NT2/D1 (cell line): Measurements from ENCODE around the gene ANKRD33.

ENCODE experiments used
- DNase-seq: peaks from one replicate; pipeline ENCODE4 v3.0.0-alpha.2; 2011; ENCODE audit warnings: low read depth, low spot score
- H3K27me3 ChIP-seq: 2 replicates; pipeline ENCODE4 v1.6.0; 2011; ENCODE audit warnings: mild to moderate bottlenecking; ENCODE audit not compliant: insufficient read length, insufficient read depth
- H3K36me3 ChIP-seq: 2 replicates; pipeline ENCODE4 v1.6.1; 2011; ENCODE audit warnings: mild to moderate bottlenecking, low read length, mixed read lengths; ENCODE audit not compliant: insufficient read depth, insufficient read length
- H3K4me1 ChIP-seq: 2 replicates; pipeline ENCODE4 v1.5.1; 2011; ENCODE audit not compliant: insufficient read depth, insufficient read length
- H3K4me3 ChIP-seq: 2 replicates; pipeline ENCODE4 v1.5.1; 2011; ENCODE audit warnings: low read depth; ENCODE audit not compliant: insufficient read length
- H3K9ac ChIP-seq: 2 replicates; pipeline ENCODE4 v1.6.0; 2011; ENCODE audit warnings: low read depth; ENCODE audit not compliant: insufficient read length
- H3K9me3 ChIP-seq: 2 replicates; pipeline ENCODE4 v1.5.1; 2011; ENCODE audit warnings: mild to moderate bottlenecking, low read length; ENCODE audit not compliant: insufficient read depth
- SUZ12 ChIP-seq: IDR thresholded peaks from 2 replicates; pipeline ENCODE4 v1.6.1; 2011; ENCODE audit not compliant: insufficient read length, insufficient read depth; ENCODE audit errors: extremely low read depth
- YY1 ChIP-seq: IDR thresholded peaks from 2 replicates; pipeline ENCODE4 v1.6.1; 2011; ENCODE audit not compliant: insufficient read length, insufficient read depth
- ZNF274 ChIP-seq: IDR thresholded peaks from 2 replicates; pipeline ENCODE4 v1.6.1; 2011; ENCODE audit warnings: mild to moderate bottlenecking, low read depth, low read length

Gene ANKRD33

GRCh38 chr12:51846271-51846691, 41.6 kb upstream of the ANKRD33 start:
- H3K9ac ChIP-seq = peak overlapping the region; percentile 71
- no peaks in the 10 kb centered on the region for H3K9me3 ChIP-seq
- H3K4me3 ChIP-seq = peak overlapping the region; percentile 6
- no peak for TF ChIP-seq ZNF274
- TF ChIP-seq SUZ12 = no peak
- no peak for TF ChIP-seq YY1
- H3K4me1 ChIP-seq = peaks cover 45% of the 10 kb centered on the region
- H3K36me3 ChIP-seq = peaks cover 21% of the 10 kb centered on the region
- DNase-seq = no peak
- no peaks in the 10 kb centered on the region for H3K27me3 ChIP-seq

- Histone ChIP-seq H3K4me3 (peak overlapping the region; percentile 84), H3K9ac (peak overlapping the region; percentile 89), H3K36me3 (peaks cover 21% of the 10 kb centered on the region), H3K9me3 (no peaks in the 10 kb centered on the region), H3K4me1 (peaks cover 42% of the 10 kb centered on the region), H3K27me3 (no peaks in the 10 kb centered on the region)
- TF ChIP-seq YY1 (no peak), SUZ12 (no peak)
- DNase-seq = no peak
Measured at GRCh38 chr12:51846911-51847642, 40.8 kb upstream of the ANKRD33 start.

GRCh38 chr12:51847643-51848325, 40.1 kb upstream of the ANKRD33 start:
- H3K9ac ChIP-seq = peak overlapping the region; percentile 89
- H3K9me3 ChIP-seq = no peaks in the 10 kb centered on the region
- no peaks in the 10 kb centered on the region for H3K27me3 ChIP-seq
- peaks cover 41% of the 10 kb centered on the region for H3K4me1 ChIP-seq
- TF ChIP-seq SUZ12 = no peak
- no peak for TF ChIP-seq YY1
- TF ChIP-seq ZNF274 = no peak
- H3K4me3 ChIP-seq = peak overlapping the region; percentile 84
- DNase-seq = no peak
- H3K36me3 ChIP-seq = peaks cover 21% of the 10 kb centered on the region

DNA sequence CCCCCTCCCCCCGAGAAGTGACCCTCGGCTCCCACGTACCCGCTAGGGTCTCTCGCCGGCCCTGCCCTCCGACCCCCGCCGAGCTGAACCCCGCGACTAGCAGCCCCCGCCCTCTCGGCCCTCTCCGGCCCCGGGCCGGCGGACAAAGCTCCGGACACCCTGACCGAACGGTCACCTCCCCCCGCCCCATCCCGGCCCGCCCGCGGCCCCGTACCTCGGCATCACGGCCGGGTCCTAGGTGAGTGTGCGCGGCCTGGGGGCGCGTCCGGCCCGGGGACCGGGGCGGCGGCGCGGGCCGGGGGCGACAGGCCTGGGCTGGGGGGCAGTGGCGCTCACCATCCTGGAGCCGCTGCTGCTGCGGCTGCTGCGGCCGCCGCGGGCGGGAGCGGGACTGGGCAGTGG, 39.6 kb upstream of the ANKRD33 start, which contains the start of gene FIGNL2:
FIGNL2 (minus strand) TSS at position 393 of the 402 bp plus-strand sequence. CDS start 26,305 bp downstream, outside the sequence.
- no peaks in the 10 kb centered on the region for H3K9me3 ChIP-seq
- no peak for DNase-seq
- no peaks in the 10 kb centered on the region for H3K27me3 ChIP-seq
- peak within 1 kb of the TSS; percentile 89 for H3K9ac ChIP-seq
- H3K4me1 ChIP-seq = peaks cover 41% of the 10 kb centered on the region
- H3K4me3 ChIP-seq = peak within 1 kb of the TSS; percentile 84
- TF ChIP-seq SUZ12 (no peak), ZNF274 (no peak), YY1 (no peak)
- H3K36me3 ChIP-seq = peaks cover 21% of the 10 kb centered on the region

DNA sequence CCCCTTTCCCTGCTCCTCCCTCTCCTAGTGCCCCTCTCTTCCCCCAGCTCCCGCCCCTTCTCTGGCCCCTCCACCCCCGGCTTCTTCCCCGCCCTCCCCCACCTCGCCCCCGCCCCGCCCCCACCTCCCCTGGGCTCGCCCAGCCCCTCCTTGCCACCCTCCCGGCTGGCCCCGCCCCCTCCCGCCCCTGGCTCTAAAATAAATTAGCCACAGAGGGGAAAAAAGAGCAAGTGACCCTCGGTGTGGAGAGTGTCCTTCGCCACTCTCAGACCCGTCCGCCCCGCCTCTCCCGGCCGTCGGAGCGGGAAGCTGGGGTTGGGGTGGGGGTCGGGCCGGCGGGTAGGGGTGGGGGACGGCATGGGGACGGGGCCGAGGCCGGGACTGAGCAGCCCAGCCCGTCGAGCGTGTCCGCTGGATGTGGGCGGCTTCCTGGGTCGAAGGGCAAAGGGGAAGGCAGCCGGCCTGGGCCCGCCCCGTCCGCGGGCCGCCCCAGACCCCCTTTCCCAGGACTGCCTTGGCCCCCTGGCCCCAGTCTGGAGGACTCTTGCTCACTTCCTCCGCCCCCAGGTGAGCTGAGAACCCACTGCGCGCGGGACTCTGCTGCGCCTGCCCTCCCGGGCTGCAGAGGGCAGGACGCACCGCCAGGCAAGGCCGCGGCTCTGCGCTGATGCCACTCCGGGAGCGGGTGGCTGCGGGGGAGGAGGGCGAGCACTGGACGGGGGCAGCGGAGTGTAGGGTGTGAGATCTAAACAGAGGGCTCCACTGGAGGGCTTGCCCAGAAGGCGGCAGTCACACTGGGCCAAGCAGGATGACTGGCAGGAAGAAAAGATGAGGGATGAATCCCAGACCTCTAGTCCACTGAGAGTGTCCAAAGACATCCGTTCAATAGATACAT, 38.8 kb upstream of the ANKRD33 start:
- no peak for DNase-seq
- Histone ChIP-seq H3K36me3 (peaks cover 21% of the 10 kb centered on the region), H3K9me3 (no peaks in the 10 kb centered on the region), H3K27me3 (no peaks in the 10 kb centered on the region), H3K9ac (peak overlapping the region; percentile 85), H3K4me3 (peak overlapping the region; percentile 65), H3K4me1 (peaks cover 40% of the 10 kb centered on the region)
- TF ChIP-seq SUZ12 (no peak), ZNF274 (no peak), YY1 (no peak)

DNA sequence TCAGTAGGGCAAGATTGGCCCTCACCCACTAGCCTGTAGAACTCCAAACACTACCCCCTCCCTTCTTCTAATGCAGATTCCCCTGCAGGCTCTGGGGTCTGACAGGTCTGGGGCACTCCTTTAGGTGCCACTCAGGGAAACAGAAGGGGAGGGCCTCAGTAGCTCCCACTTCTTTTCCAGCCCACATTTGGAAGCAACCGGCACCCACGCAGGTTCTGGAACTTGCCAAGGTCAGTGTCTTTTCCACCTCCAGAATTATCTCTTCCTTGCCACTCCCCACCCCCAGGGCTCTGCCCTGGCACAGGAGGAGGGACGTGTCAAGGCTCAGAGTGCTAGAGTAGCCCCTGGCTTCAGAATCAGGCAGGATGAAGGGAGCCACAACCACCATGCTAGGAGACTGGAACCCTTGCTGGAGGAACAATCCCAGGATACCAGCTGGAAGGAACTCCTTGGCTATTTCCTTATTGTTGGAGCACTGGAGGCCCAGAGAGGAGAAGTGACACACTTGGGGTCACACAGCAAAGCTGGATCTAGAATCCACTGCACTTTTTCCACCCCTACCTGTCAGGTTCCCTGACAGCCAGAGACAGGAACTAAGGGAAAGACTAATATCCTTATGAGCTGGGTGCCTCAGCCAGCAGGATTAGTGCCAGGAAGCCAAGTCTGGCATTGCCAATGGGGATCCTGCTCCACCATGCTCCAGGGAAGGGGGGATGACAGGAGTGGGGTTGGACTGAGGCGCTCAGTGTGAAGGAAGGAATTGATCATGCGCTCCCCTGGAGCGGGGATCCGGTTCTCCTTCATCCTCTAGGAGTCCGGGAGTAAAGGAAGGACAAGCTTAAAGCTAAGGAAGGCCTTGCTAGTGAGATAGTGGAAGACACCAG, 37.6 kb upstream of the ANKRD33 start:
- H3K36me3 ChIP-seq = peaks cover 11% of the 10 kb centered on the region
- peak overlapping the region; percentile 65 for H3K4me3 ChIP-seq
- H3K27me3 ChIP-seq = no peaks in the 10 kb centered on the region
- H3K4me1 ChIP-seq = peaks cover 34% of the 10 kb centered on the region
- peak overlapping the region; percentile 85 for H3K9ac ChIP-seq
- no peak for TF ChIP-seq ZNF274
- no peak for TF ChIP-seq YY1
- TF ChIP-seq SUZ12 = no peak
- H3K9me3 ChIP-seq = no peaks in the 10 kb centered on the region
- DNase-seq = no peak
